ENCODE results near the gene MICU2. TPM values are rescaled to one million over a fixed set of nuclear protein-coding genes. Genes with fewer than 3 reads are reported as not detected.

MICU2 gene
- total RNA-seq, 1 donor from 2014 or later, result 104 TPM

- TF ChIP-seq, protein P1, sequence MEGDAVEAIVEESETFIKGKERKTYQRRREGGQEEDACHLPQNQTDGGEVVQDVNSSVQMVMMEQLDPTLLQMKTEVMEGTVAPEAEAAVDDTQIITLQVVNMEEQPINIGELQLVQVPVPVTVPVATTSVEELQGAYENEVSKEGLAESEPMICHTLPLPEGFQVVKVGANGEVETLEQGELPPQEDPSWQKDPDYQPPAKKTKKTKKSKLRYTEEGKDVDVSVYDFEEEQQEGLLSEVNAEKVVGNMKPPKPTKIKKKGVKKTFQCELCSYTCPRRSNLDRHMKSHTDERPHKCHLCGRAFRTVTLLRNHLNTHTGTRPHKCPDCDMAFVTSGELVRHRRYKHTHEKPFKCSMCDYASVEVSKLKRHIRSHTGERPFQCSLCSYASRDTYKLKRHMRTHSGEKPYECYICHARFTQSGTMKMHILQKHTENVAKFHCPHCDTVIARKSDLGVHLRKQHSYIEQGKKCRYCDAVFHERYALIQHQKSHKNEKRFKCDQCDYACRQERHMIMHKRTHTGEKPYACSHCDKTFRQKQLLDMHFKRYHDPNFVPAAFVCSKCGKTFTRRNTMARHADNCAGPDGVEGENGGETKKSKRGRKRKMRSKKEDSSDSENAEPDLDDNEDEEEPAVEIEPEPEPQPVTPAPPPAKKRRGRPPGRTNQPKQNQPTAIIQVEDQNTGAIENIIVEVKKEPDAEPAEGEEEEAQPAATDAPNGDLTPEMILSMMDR (IDR thresholded peaks at IDR 0.05; ENCODE audit: insufficient read depth, low read length, poor library complexity, severe bottlenecking), result no peak
- Histone ChIP-seq H3K36me3 (ENCODE audit: control insufficient read depth, insufficient read depth, low read length) (no peaks in the 10 kb centered on the region), H3K4me3 (ENCODE audit: low read depth, low read length) (no peak overlapping the region), H3K27me3 (ENCODE audit: control insufficient read depth, insufficient read depth, low read length) (no peaks in the 10 kb centered on the region)
- DNase-seq (ENCODE audit: low read depth), result no peak
These were observed 74.7 kb downstream of the MICU2 start for GRCh38 chr13:21529146-21529893.

- Histone ChIP-seq H3K4me3 (ENCODE audit: low read depth, low read length) (no peak overlapping the region), H3K36me3 (ENCODE audit: control insufficient read depth, insufficient read depth, low read length) (no peaks in the 10 kb centered on the region), H3K27me3 (ENCODE audit: control insufficient read depth, insufficient read depth, low read length) (no peaks in the 10 kb centered on the region)
- TF ChIP-seq, protein P1 (IDR thresholded peaks at IDR 0.05; ENCODE audit: insufficient read depth, low read length, poor library complexity, severe bottlenecking), result no peak
- DNase-seq (ENCODE audit: low read depth), result peak; percentile 26
These were observed 75.4 kb downstream of the MICU2 start for GRCh38 chr13:21528616-21529015.

DNA sequence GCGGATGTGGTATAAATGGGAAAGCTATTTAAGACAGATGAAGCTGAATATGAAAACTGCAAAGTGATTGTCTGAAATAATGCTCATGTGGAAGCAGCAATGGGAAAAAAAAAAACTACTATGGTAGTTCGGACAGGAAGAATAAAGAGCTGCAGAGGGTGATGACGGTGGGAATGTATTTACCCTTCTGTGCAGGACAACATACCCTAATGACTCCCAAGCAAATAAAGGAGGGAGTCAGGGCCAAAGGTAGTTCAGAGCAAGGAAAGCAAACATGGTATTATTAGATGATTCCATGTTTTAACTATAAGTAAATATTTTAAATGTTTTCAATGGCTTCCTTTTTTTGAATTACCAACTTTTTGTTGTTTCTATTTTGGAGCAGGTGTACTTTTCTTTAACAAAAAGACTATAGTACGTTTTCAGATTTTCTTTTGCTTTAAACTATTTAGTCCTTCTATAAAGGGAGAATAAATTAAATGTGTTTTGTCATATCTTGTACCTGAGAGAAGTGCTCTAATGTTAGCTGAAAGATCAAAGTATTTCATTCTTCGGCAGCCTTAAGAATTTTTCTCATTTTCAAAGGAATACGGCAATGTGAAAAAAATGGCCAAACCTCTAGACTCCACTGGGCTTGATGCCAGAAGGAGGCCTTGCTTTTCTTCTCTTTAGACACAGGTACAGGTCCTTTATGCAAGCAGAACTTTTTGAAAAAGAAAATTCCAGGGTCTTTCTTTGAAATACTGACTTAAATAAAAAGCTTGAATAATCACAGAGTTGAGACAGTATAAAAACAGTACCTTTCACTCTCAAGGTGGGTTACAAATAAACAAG is 77.0 kb downstream of the MICU2 start:
- no peaks in the 10 kb centered on the region for H3K27me3 ChIP-seq (ENCODE audit: control insufficient read depth, insufficient read depth, low read length)
- H3K4me3 ChIP-seq (ENCODE audit: low read depth, low read length), result no peak overlapping the region
- H3K36me3 ChIP-seq (ENCODE audit: control insufficient read depth, insufficient read depth, low read length), result no peaks in the 10 kb centered on the region
- no peak for DNase-seq (ENCODE audit: low read depth)
- TF ChIP-seq, protein P1 (IDR thresholded peaks at IDR 0.05; ENCODE audit: insufficient read depth, low read length, poor library complexity, severe bottlenecking), result no peak

DNA sequence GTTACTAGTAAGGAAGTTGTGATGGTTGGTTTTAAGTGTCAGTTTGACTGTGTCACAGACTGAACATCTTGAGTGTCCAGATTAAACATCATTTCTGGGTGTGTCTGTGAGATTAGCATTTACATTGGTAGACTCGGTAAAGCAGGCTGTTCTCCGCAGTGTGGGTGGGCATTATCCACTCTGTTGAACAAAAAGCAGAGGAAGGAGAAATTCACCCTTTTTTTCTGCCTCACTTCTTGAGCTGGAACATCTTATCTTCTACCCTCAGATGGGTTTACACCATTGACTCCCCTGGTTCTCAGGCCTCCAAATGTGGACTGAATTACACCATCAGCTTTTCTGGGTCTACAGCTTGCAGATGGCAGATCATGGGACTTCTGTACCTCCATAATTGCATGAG is 81.1 kb downstream of the MICU2 start:
- Histone ChIP-seq H3K36me3 (ENCODE audit: control insufficient read depth, insufficient read depth, low read length) (no peaks in the 10 kb centered on the region), H3K27me3 (ENCODE audit: control insufficient read depth, insufficient read depth, low read length) (no peaks in the 10 kb centered on the region), H3K4me3 (ENCODE audit: low read depth, low read length) (no peak overlapping the region)
- no peak for DNase-seq (ENCODE audit: low read depth)
- TF ChIP-seq, protein P1 (IDR thresholded peaks at IDR 0.05; ENCODE audit: insufficient read depth, low read length, poor library complexity, severe bottlenecking), result no peak

- H3K36me3 ChIP-seq (ENCODE audit: control insufficient read depth, insufficient read depth, low read length), result no peaks in the 10 kb centered on the region
- DNase-seq (ENCODE audit: low read depth), result no peak
- no peak overlapping the region for H3K4me3 ChIP-seq (ENCODE audit: low read depth, low read length)
- TF ChIP-seq, protein P1 (IDR thresholded peaks at IDR 0.05; ENCODE audit: insufficient read depth, low read length, poor library complexity, severe bottlenecking), result no peak
- no peaks in the 10 kb centered on the region for H3K27me3 ChIP-seq (ENCODE audit: control insufficient read depth, insufficient read depth, low read length)
These were observed 81.8 kb downstream of the MICU2 start for GRCh38 chr13:21522130-21522529.

Measured in kidney epithelial cell (primary cell).